Measurements from ENCODE around the gene BOC. TPM values are rescaled to one million over a fixed set of nuclear protein-coding genes. Genes with fewer than 3 reads are reported as not detected.

The BOC gene
- total and polyA plus RNA-seq, 2 donors (not counting 3 experiments of a cell fraction or from before 2014, with no cell fraction given) = 0.07 TPM; not detected in 1

GRCh38 chr3:113259196-113259595, 47.8 kb downstream of the BOC start:
- CTCF ChIA-PET = interaction anchor here (0.8 to 1.3 kb wide), 3 partner anchors 11 to 35 kb away, joined by 3 to 4 read pairs (median 4); no protein-coding TSS in a partner anchor
- no TSS peak for BruUV-seq (replicated peaks)
- FAIRE-seq = no peak

More at GRCh38 chr3:113259196-113259595, 47.8 kb downstream of the BOC start:
- Histone ChIP-seq H3K27ac (ENCODE audit: insufficient read depth, low read depth, low read length) (no peak overlapping the region), H3K9me3 (replicated peaks; ENCODE audit: control insufficient read depth, insufficient read depth, low read length) (no peaks in the 10 kb centered on the region), H3K9ac (replicated peaks; ENCODE audit: extremely low read depth, insufficient read depth, low read length) (no peak overlapping the region), H2AFZ (ENCODE audit: low read depth, low read length) (no peak overlapping the region), H3K27me3 (ENCODE audit: control insufficient read depth in 2 of 2, insufficient read depth in 2 of 2, low read length in 2 of 2) (peaks cover 0 to 2% of the 10 kb centered on the region in 2 experiments), H3K36me3 (ENCODE audit: control insufficient read depth in 2 of 2, extremely low read depth in 1 of 2, insufficient read depth in 2 of 2, low read length in 2 of 2) (no peaks in the 10 kb centered on the region), H3K79me2 (ENCODE audit: control insufficient read depth, insufficient read depth, low read length) (no peaks in the 10 kb centered on the region), H4K20me1 (replicated peaks; ENCODE audit: control insufficient read depth, extremely low read depth, insufficient read depth, low read length) (no peaks in the 10 kb centered on the region), H3K9me1 (replicated peaks; ENCODE audit: control insufficient read depth, extremely low read depth, insufficient read depth, low read length) (no peaks in the 10 kb centered on the region), H3K4me3 (replicated peaks in 1 of 3; ENCODE audit: insufficient read depth in 1 of 3, low read depth in 1 of 3, low read length in 3 of 3) (no peak overlapping the region), H3K4me1 (ENCODE audit: control insufficient read depth, extremely low read depth, insufficient read depth, low read length) (no peaks in the 10 kb centered on the region), H3K4me2 (ENCODE audit: insufficient read depth, low read length) (no peak overlapping the region)
- TF ChIP-seq GATA2 (IDR thresholded peaks at IDR 0.05; ENCODE audit: insufficient read depth, insufficient read length, low read depth, low read length) (no peak), EZH2 (IDR thresholded peaks at IDR 0.05; ENCODE audit: borderline replicate concordance, low read depth, low read length, severe bottlenecking) (no peak), MAX (IDR thresholded peaks at IDR 0.05; ENCODE audit: insufficient read depth, insufficient read length) (no peak), JUN (IDR thresholded peaks at IDR 0.05; ENCODE audit: borderline replicate concordance, insufficient read depth, insufficient read length, low read depth) (no peak), CTCF (IDR thresholded peaks at IDR 0.05; ENCODE audit: extremely low read depth in 1 of 2, insufficient read depth in 1 of 2, low read depth in 1 of 2, low read length in 2 of 2) (no peak), POLR2A (IDR thresholded peaks at IDR 0.05; ENCODE audit: low read depth, low read length) (no peak), FOS (IDR thresholded peaks at IDR 0.05; ENCODE audit: borderline replicate concordance, insufficient read depth, low read length) (no peak), MYC (IDR thresholded peaks at IDR 0.05; ENCODE audit: low read depth, low read length) (no peak), POLR2AphosphoS5 (IDR thresholded peaks at IDR 0.05; ENCODE audit: insufficient read depth, low read depth, low read length) (no peak)
- intact Hi-C loops (cut with micrococcal nuclease) = no loop called here
- DNase-seq (ENCODE audit: low read depth, low spot score) = no peak
- POLR2A ChIA-PET = no interaction called here
- dilution Hi-C loops (cut with MboI; ENCODE audit: extremely low pct_ligation_motif_present, low sequenced_read_pairs) = no loop called here

All from endothelial cell of umbilical vein (primary cell).